Glutamatergic neuron (in vitro differentiated cells): ENCODE results near the gene GARS1. TPM values are rescaled to one million over a fixed set of nuclear protein-coding genes. Genes with fewer than 3 reads are reported as not detected.
A peak's percentile ranks its signal among the peaks of the same experiment; 100 is the strongest.

Experiments used
- DNase-seq: peaks from one replicate; pipeline ENCODE4 v3.0.0; 2022
- H3K27ac Mint-ChIP-seq: one replicate; pipeline ENCODE4 v1.8.0; 2020; ENCODE audit warnings: mild to moderate bottlenecking, mixed read lengths, inconsistent platforms; ENCODE audit not compliant: unreplicated experiment
- H3K27me3 Mint-ChIP-seq: one replicate; pipeline ENCODE4 v1.8.0; 2020; ENCODE audit warnings: mild to moderate bottlenecking, moderate library complexity, mixed read lengths, inconsistent platforms; ENCODE audit not compliant: unreplicated experiment
- H3K36me3 Mint-ChIP-seq: one replicate; pipeline ENCODE4 v1.8.0; 2020; ENCODE audit warnings: mild to moderate bottlenecking, mixed read lengths, inconsistent platforms; ENCODE audit not compliant: unreplicated experiment
- H3K4me1 Mint-ChIP-seq: one replicate; pipeline ENCODE4 v1.8.0; 2020; ENCODE audit warnings: mild to moderate bottlenecking, low read depth, mixed read lengths, inconsistent platforms; ENCODE audit not compliant: unreplicated experiment
- H3K4me3 Mint-ChIP-seq: one replicate; pipeline ENCODE4 v1.8.0; 2020; ENCODE audit warnings: mild to moderate bottlenecking, mixed read lengths, inconsistent platforms; ENCODE audit not compliant: unreplicated experiment
- H3K9me3 Mint-ChIP-seq: one replicate; pipeline ENCODE4 v1.8.0; 2020; ENCODE audit warnings: mild to moderate bottlenecking, moderate library complexity, mixed read lengths, inconsistent platforms; ENCODE audit not compliant: unreplicated experiment
- CTCF ChIP-seq: fragments of 200-600 bp; sonication (generic); IDR thresholded peaks from one replicate; pipeline ENCODE4 v1.5.0; 2021; ENCODE audit not compliant: partially characterized antibody, unreplicated experiment
- total RNA-seq: library from RNA; stranded (reverse); fragmentation: NEBNext Ultra II Directional; extraction: Animal tissue kit (Norgen Biotek cat#: 25700); gene quantifications from one replicate; pipeline ENCODE4 v1.2.1, GENCODE V29; 2021; ENCODE audit not compliant: unreplicated experiment

The GARS1 gene
- total RNA-seq, 1 donor from 2014 or later = 511 TPM

GRCh38 chr7:30556840-30557239 is 37.8 kb upstream of the GARS1 start:
- peak; percentile 75 for DNase-seq
- no peak for TF ChIP-seq CTCF

GRCh38 chr7:30557245-30557644 is 37.4 kb upstream of the GARS1 start:
- H3K4me1 Mint-ChIP-seq = peaks cover 14% of the 10 kb centered on the region
- no peak for DNase-seq
- H3K27ac Mint-ChIP-seq = no peak overlapping the region
- H3K36me3 Mint-ChIP-seq = peaks cover 9% of the 10 kb centered on the region
- H3K4me3 Mint-ChIP-seq = no peak overlapping the region
- no peaks in the 10 kb centered on the region for H3K27me3 Mint-ChIP-seq
- no peak for TF ChIP-seq CTCF
- peaks cover 2% of the 10 kb centered on the region for H3K9me3 Mint-ChIP-seq

More at GRCh38 chr7:30556840-30557239, 37.8 kb upstream of the GARS1 start:
- H3K27ac Mint-ChIP-seq = no peak overlapping the region
- H3K27me3 Mint-ChIP-seq = no peaks in the 10 kb centered on the region
- H3K4me3 Mint-ChIP-seq = no peak overlapping the region
- H3K36me3 Mint-ChIP-seq = peaks cover 9% of the 10 kb centered on the region
- H3K4me1 Mint-ChIP-seq = peaks cover 13% of the 10 kb centered on the region
- H3K9me3 Mint-ChIP-seq = peaks cover 2% of the 10 kb centered on the region

GRCh38 chr7:30559611-30560010 is 35.1 kb upstream of the GARS1 start:
- no peaks in the 10 kb centered on the region for H3K27me3 Mint-ChIP-seq
- no peak for DNase-seq
- peaks cover 5% of the 10 kb centered on the region for H3K36me3 Mint-ChIP-seq
- no peak overlapping the region for H3K27ac Mint-ChIP-seq
- H3K4me1 Mint-ChIP-seq = peaks cover 7% of the 10 kb centered on the region
- peaks cover 2% of the 10 kb centered on the region for H3K9me3 Mint-ChIP-seq
- no peak overlapping the region for H3K4me3 Mint-ChIP-seq
- TF ChIP-seq CTCF = no peak

- H3K27me3 Mint-ChIP-seq = no peaks in the 10 kb centered on the region
- H3K4me3 Mint-ChIP-seq = no peak overlapping the region
- H3K36me3 Mint-ChIP-seq = no peaks in the 10 kb centered on the region
- peaks cover 7% of the 10 kb centered on the region for H3K4me1 Mint-ChIP-seq
- TF ChIP-seq CTCF = no peak
- peak overlapping the region; percentile 44 for H3K27ac Mint-ChIP-seq
- H3K9me3 Mint-ChIP-seq = no peaks in the 10 kb centered on the region
- no peak for DNase-seq
Observed at GRCh38 chr7:30561389-30561788, 33.3 kb upstream of the GARS1 start.

- Mint-ChIP-seq H3K27me3 (no peaks in the 10 kb centered on the region), H3K9me3 (no peaks in the 10 kb centered on the region), H3K4me3 (no peak overlapping the region), H3K4me1 (peaks cover 7% of the 10 kb centered on the region), H3K27ac (no peak overlapping the region), H3K36me3 (no peaks in the 10 kb centered on the region)
- TF ChIP-seq CTCF = no peak
- no peak for DNase-seq
Observed at GRCh38 chr7:30562498-30562897, 32.2 kb upstream of the GARS1 start.
